AG09309 (cell line): ENCODE results near the gene WNT3A.

ENCODE experiments used
- DNase-seq: peaks from one replicate; pipeline ENCODE4 v3.0.0-alpha.2; 2010; ENCODE audit warnings: low read depth
- H3K4me3 ChIP-seq: 2 replicates; pipeline ENCODE4 v1.5.1; 2011; ENCODE audit warnings: mild to moderate bottlenecking, low read depth, low read length, moderate library complexity; ENCODE audit not compliant: control insufficient read depth
- CTCF ChIP-seq: IDR thresholded peaks from 2 replicates; pipeline ENCODE4 v1.5.1; 2011; ENCODE audit warnings: mild to moderate bottlenecking, low read depth, low read length, inconsistent platforms; ENCODE audit not compliant: insufficient read depth, control insufficient read depth; ENCODE audit errors: missing control alignments

WNT3A gene

GRCh38 chr1:228087771-228088251 lies 81.0 kb downstream of the WNT3A start:
- TF ChIP-seq CTCF = peak; percentile 15
- DNase-seq = peak; percentile 82
- H3K4me3 ChIP-seq = peak overlapping the region; percentile 28

GRCh38 chr1:228088586-228089498 lies 82.0 kb downstream of the WNT3A start:
- TF ChIP-seq CTCF = no peak
- no peak overlapping the region for H3K4me3 ChIP-seq
- DNase-seq = no peak

GRCh38 chr1:228089519-228090380 lies 83.0 kb downstream of the WNT3A start:
- no peak overlapping the region for H3K4me3 ChIP-seq
- DNase-seq = no peak
- TF ChIP-seq CTCF = no peak

GRCh38 chr1:228090613-228091081 lies 83.8 kb downstream of the WNT3A start:
- no peak for DNase-seq
- TF ChIP-seq CTCF = no peak
- H3K4me3 ChIP-seq = no peak overlapping the region

- TF ChIP-seq CTCF = no peak
- DNase-seq = no peak
- H3K4me3 ChIP-seq = no peak overlapping the region
Measured at GRCh38 chr1:228091084-228091483, 84.3 kb downstream of the WNT3A start.

- TF ChIP-seq CTCF = no peak
- no peak overlapping the region for H3K4me3 ChIP-seq
- no peak for DNase-seq
Measured at GRCh38 chr1:228092342-228093049, 85.7 kb downstream of the WNT3A start.
